Limb (tissue), 2 donors: Measurements from ENCODE around the gene USP30.

Source experiments
- DNase-seq, 2 donors: peaks; one replicate each; pipeline ENCODE4 v3.0.0-alpha.2; 2016; ENCODE audit errors: extremely low spot score in 2 of 2

USP30 gene

DNA sequence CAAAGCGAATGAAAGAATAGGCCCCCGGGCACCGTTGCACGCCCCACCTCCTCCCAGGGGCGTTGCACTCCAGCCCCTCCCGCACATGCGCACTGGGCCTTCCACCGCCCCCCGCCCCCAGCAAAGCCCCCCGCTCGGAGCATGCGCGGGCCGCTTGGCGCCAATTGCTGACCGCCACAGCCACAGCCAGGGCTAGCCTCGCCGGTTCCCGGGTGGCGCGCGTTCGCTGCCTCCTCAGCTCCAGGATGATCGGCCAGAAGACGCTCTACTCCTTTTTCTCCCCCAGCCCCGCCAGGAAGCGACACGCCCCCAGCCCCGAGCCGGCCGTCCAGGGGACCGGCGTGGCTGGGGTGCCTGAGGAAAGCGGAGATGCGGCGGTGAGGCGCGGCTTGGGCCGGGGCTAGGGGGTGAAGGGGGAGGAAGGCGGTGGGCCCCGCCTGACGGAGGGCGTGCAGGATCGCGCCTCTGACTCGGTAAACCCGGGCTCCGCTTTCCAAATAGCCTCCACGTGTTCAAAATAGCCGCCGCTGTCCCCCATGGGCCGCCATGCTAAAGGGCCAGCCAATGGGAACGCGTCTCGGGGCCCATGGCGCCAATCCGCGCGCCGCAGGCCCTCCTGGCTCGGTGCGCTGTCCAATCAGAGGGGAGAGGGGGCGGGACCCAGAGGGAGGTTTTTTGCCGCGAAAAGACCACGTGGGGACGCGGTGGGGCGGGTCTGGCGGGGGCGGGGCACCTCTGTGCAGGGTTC lies 45.2 kb downstream of the USP30 start, which contains the start of gene UNG:
TSS of gene UNG (plus strand) at position 163 of the 748 bp plus-strand sequence. CDS start at position 246, 83 bp downstream.
- DNase-seq: peak; percentile 97 to 98

DNA sequence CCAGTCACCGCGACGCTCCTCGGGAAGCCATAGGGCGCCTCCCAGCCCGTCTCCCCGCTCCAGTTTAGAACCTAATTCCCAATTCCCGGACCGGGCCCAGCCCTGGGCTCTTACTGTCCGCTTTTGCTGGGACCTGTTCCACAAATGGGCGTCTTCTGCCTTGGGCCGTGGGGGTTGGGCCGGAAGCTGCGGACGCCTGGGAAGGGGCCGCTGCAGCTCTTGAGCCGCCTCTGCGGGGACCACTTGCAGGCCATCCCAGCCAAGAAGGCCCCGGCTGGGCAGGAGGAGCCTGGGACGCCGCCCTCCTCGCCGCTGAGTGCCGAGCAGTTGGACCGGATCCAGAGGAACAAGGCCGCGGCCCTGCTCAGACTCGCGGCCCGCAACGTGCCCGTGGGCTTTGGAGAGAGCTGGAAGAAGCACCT lies 45.8 kb downstream of the USP30 start:
- DNase-seq: no peak

DNA sequence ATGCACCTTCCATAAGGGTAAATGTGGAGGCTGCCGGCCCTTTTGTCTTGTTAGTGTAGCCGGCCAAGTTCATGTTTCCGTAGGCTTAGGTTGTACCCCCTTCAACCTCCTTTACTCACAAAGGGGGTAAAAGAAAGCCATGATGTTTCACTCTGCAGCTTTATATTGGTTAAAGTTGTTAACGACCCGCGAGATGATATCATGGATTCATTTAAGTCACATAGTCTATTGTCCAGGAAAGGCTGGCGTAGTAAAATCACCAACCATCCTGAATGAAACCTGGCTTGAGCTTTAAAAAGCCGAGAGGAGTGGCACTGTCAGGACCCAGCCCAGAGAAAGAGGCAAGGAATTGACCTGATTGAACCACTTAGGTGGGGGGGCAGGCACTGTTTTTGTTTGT lies 46.3 kb downstream of the USP30 start:
- no peak for DNase-seq

DNA sequence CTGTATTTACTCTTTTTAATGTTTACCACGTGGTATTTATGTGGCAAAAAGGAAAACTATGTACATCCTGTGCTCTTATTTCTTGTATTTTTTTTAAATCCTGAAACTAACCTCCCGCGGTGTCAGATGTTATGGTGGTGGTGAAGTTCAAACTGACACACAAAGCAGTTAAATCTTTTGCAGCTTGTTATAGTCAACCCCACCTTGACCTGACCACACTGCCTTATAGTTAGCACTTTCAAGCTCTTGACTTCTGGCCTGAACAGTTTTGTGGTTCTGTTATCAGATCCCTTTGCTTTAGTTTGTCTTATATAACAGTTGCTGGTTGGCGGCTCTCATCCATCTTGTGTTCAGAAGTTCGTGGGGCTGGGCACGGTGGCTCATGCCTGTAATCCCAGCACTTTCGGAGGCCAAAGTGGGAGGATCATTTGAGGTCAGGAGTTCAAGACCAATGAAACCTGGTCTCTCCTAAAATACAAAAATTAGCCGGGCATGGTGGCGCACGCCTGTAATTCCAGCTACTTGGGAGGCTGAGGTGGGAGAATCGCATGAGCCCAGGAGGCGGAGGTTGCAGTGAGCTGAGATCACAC lies 47.1 kb downstream of the USP30 start:
- DNase-seq: no peak

DNA sequence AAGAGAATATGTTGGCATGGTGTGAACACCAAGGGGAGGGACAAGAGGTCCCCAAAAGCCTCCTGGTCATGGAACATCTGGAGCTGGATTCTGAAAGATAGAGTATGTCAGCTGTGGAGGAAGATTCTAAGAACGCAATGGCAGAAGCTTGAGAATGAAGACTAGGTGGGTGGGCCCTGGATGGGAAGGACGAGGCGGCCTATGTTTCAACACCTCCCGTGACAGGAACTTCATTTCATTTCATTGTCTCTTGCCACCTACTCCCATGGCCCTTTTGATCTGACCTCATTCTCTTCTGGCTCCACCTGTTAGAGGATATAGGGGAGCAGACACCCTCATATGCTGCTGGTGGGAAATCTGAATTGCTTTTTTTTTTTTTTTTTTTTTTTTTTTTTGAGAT lies 48.4 kb downstream of the USP30 start:
- DNase-seq: no peak

DNA sequence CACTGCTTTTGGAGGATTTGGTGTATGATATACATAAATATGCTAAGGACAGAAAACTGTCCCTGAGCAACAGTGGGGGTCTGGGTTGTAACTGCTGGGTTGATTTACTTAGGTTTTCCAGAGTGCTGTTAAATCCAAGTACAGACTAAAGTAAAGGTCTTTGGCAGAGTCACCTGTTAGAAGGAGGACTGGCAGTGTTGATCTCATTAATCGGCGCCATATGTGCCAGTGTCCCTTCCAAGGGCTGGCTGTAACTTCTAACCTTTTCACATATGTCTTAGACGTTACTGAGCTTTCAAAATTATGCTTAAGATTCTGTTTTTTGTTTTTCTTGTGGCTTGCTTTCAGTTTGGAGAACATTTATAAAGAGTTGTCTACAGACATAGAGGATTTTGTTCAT lies 50.1 kb downstream of the USP30 start:
- no peak for DNase-seq

DNA sequence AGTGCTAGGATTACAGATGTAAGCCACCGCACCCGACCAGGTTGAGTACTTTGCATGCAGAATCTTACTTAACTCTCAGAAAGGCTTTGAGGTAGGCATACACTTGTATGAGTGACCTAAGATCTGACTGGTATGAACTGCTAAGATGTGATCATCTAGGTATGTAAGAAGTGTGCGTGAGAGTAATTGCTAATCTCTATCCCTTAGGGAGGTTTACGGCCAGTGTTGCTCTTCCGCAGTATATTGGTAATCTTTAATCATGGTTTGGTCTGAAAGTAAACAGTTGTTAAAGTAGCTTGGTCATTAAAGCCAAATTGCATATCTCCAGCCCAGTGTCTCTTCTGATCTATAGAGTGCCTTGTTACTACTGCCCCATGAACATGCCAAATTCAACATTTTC lies 52.8 kb downstream of the USP30 start:
- DNase-seq: no peak

DNA sequence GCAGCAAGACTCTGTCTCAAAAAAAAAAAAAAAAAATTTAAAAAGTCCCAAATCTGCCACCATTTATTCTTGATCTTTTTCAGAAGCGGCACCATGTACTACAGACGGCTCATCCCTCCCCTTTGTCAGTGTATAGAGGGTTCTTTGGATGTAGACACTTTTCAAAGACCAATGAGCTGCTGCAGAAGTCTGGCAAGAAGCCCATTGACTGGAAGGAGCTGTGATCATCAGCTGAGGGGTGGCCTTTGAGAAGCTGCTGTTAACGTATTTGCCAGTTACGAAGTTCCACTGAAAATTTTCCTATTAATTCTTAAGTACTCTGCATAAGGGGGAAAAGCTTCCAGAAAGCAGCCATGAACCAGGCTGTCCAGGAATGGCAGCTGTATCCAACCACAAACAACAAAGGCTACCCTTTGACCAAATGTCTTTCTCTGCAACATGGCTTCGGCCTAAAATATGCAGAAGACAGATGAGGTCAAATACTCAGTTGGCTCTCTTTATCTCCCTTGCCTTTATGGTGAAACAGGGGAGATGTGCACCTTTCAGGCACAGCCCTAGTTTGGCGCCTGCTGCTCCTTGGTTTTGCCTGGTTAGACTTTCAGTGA lies 57.5 kb downstream of the USP30 start:
- no peak for DNase-seq

DNA sequence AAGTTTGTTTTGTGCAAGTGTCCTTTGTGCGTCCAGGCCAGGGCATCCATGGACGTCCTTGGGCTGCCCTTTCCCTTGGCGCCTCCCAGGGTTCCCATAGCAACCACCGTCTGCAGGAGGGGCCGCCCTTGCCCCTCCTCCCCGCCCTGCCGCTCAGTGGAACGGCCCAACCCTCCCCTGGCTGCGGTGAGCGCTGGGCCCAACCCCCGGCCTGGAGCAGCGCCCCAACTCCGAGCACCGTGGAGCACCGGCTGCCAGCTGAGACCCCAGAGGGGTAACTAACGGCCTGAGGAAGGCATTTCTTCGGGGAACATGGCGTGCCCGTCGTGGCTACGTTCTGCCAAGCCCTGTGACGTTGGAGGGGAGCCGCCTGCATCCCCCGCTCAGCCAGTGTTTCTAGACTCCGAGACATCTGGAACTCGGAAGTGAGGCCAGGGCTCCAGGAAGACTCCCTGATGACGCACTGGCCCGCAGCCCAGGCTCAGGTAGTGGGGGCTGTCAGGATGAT lies 58.7 kb downstream of the USP30 start:
- DNase-seq: peak; percentile 86 to 89

DNA sequence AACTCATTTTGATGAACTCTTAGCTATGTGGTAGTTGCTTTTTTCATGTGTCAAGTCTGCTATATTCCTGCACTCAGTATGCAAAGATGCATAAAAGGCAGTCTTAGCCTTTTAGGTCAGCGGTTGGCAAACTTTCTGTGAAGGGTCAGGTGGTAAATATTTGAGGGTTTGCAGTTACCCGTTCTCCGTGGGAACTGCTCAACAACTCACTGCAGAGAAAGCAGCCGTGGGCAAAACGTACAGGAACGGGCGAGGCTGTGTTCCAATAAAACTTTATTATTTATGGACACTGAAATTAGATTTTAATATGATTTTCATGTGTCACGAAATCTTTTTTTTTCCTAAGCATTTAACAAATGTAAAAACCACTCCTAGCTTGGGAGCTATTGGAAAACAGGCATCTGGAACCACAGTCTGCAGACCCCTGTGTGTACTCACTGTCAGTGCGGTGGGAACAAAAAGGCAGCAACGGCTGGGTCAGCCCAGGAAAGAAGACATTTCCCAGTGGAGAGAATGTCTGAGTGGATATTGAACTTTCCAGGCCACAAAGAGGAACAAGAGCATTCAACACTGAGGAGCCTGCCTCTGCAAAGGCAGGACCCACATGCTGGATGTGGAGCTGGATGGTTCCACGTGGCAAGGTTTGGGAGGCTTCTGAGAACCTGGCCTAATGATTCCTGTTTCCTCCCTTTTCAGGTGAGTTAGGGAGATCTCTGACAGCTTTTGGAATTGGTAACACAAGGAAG lies 60.5 kb downstream of the USP30 start:
- DNase-seq: no peak

DNA sequence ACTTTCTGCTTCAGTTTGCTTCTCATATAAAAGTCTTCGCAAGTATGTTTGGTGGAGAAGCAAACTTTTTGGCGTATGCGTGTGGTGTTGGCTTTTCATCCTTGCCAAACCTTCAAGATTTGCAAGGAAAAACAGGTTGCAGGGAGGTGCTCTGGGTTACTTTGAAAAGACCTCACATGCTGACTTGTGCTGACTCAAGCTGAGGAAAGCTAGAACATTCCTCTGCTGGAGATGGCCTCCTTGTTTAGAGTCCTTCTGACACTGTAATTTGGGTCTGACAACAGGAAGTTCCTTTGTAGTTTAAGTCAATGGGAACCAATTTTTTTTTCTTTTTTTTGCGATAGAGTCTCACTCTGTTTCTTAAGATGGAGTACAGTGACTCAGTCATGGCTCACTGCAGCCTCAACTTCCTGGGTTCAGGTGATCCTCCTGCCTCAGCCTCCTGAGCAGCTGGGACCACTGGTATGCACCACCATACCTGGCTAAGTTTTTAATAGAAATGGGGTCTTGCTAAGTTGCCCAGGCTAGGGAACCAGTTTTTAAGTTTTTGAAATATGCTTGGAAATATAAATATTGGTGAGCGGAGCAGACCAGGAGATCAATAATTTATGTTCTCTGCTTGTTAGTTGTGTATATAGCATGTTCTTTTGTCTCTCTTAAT lies 61.4 kb downstream of the USP30 start:
- DNase-seq: no peak

DNA sequence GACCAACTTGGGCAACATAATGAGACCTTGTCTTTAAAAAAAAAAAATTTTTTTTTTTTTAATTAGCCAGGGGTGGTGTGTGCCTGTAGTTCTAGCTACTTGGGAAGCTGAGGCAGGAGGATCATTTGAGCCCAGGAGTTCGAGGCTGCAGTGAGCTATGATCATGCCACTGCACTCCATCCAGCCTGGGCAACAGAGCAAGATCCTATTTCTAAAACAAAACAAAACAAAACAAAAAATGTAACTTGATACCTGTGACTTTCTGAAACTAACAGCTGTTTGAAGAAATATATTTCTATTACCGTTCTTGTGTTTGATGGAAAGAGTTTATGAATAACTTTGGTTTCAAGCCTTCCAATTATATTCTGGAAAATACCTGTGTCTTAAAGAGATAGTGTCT lies 62.3 kb downstream of the USP30 start:
- DNase-seq: no peak

DNA sequence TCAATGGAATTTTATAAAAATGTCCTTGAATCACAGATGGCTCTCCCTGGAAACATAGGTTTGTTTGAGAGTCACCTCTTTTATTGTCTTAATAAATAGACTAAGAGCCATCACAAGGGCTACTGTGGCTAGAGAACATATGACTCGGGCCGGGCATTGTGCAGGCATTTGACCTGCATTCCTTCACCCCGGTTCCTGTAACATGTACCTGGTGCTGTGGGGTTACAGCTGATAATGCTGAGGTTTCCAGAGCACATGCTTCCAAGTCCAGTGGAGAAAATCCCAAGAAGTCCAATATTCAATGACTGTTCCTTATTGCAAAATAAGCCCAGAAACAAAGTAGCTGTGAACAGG lies 63.0 kb downstream of the USP30 start:
- no peak for DNase-seq

DNA sequence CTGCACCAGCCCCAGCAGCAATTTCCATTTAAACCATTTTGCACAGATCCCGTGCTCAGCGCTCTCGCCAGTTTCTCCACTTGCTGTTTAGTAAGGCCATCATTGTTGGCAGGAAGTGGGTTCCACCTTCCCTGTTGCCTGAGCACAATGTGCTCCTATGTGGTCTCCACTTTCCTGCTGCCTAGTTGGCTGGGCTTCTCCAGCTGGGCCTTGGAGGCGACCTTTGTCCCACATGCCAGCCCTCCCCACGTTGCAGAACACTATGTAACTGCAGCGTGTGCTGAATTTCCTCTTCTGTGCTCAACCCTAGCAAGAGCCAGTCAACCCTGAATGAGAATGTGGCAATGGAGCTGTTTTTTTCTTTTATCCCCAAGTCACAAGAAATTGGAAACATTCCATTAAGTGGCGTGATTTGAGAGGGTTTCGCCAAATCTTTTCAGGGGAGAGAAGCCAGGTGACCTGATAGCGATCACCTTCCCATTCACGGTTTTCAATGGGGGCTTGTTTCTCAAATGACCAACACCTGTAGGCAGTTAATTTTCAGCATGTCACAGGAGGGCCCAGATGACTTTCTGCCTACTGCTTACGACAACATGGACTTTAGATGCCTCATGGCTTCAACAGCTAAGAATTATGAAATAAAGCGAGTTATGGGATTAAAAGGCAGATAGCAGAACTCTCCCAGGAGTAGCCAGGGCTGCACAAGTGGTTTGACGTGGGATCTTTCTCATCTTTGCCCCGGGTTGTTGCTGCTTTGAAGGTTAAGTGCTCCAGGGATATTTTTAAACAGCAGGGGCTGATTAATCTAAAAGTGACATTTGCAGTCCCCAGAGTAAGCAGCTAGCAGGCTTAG lies 63.6 kb downstream of the USP30 start, which contains the start of gene ACACB:
TSS of gene ACACB (plus strand) at position 830 of the 853 bp plus-strand sequence. CDS start 22,819 bp downstream, outside the sequence.
- DNase-seq: no peak

DNA sequence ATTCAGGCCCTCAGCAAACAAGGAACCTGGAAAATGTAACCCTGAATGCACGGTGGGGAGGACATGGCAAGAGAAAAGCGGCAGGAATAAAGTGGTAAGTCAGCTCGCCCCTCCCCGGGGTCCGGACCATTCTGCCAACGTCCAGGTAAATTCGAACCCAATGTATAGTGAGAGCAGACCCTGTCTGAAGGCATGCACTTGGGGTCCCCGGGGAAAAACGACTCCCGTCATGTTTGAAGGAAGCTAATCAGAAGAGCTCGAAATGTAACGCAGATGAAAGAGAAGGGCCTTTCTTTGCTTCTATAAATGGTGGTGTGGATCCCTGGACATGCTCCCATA lies 64.2 kb downstream of the USP30 start:
- no peak for DNase-seq

DNA sequence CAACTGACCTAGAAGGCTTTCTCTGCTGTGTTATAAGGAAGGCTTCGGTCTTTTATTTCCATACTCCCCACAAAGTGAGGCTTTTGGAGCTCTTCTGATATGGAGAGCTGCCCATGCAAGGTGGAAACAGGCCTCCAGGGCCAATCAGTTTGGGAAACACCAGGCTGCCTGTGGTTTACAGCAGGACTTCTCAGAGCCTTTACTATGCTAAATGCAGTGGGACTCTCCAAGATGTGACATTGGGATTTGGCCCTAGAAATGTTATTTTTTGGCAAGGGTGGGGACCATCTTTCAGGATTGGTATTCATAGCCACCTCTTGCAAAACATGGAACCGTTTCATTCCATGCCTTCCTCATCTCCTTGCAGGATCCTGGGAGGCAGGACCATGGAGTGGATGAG lies 67.7 kb downstream of the USP30 start:
- no peak for DNase-seq

DNA sequence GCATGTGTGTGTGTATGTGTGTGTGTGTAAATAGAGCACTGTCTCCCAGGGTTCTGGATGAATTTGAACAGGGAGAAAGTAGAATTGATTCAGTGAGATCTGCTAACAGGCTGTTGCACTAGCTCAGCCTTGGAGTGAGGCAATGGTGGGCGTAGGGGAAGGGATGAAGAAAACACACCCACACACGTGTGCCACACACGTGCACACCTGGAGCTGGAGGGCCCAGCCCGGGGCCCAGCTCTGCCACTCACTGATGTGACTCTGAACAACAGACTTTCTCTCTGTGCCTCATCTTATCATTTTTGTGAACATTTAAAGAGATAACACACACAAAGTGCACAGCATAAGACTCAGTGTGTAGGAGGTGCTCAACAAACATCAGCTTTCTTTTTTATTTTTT lies 68.2 kb downstream of the USP30 start:
- DNase-seq: no peak

DNA sequence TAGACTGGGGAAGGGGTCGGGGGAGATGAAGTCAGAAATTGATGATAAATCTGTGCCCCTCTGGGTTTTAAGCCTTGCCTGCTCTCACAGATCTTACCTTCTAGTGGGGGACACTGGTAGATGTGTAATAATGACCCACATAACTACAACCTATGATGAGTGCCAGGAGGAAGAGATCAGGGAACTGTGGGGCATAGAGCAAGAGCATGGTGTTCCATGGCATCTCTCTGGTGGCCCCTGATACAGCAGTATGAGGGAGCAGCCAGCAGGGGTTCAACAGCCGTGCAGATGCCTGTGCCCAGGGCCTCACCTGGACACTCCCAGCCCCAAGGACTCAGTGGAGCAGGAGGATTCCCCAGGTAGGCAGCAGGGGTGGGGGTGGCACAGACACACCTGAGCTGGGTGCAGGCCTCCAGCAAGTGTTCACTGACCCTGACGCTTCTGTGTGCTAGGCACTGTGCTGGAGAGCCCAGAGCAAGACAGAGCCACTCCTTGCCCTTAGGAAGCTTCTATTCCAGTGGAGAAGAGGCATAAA lies 69.0 kb downstream of the USP30 start:
- DNase-seq: no peak

DNA sequence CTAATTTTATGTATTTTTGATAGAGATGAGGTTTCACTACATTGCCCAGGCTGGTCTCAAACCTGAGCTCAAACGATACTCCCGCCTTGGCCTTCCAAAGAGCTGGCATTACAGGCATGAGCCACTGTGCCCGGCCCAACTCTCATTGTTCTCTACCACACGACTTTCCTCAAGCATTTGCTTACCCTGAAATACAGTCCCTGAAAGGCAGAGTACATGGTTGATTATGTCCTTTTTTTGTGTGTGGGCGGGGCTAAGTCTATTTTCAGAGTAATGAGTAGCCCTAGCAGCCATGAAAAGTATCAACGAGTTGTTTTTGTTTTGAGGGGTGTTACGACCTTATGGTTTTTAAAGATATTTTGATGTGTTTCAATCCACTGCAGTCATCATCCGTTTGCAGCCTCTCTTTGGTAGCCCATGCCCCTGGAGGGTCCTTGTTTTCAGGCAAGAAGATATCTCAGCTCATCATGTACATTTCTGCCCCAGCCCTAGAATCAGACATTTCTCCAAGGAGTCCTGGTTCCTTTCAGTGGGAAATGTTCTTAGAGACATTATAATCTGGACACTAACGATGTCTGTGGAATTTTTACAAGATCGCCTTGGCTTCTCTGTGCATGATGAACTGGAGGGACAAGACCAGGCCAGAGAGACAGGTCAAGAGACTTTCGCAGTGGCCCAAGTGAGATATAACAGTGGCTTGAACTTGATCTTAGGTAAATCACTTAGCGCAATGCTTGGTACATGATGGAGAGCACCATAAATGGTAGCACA lies 72.7 kb downstream of the USP30 start:
- DNase-seq: no peak

DNA sequence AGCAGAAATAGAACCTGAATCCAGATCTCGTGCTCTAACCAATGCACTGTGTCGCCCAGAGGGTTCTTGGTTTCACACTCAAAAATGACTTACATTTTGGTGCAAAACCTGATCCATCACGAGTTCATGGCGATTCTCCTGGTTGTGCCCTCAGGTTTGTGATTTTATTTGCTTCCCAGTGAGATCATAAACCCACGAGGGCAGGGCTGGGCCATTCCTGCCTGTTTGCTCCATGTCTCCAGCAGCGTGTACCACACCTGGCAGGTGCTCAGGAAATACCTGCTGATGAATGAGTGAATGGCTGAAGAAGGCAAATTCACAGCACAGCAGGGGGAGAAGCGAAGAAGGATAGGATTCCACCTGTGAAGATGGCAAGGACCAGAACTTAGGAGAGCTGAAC lies 73.4 kb downstream of the USP30 start:
- no peak for DNase-seq
